ENCODE measurements around the gene TSSK2. TPM values are rescaled to one million over a fixed set of nuclear protein-coding genes. Genes with fewer than 3 reads are reported as not detected.

Gene TSSK2
- total and polyA plus RNA-seq, 2 donors (not counting 3 experiments of a cell fraction or from before 2014, with no cell fraction given): not detected

DNA sequence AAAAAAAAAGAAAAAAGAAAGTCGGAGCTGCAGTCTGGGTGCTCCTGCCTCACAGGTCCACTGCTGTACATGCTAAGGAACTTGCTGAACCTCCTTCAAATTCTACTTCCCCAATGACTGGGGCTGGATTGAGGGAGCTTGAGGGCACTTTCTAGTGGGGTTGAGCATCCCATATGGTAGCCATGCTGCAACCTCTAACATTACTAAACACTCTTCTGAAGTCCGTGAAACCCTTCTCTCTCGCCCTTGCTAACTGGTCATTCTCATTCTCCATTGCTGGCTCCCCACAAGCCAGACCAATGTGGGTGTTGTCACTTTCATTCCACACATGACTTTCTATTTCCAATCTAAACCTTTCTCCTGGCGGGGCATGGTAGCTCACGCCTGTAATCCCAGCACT lies 12.1 kb downstream of the TSSK2 start:
- FAIRE-seq (no peak), DNase-seq (ENCODE audit: low read depth, low spot score) (no peak)
- Histone ChIP-seq H3K9me1 (replicated peaks; ENCODE audit: control insufficient read depth, extremely low read depth, insufficient read depth, low read length) (no peaks in the 10 kb centered on the region), H3K9me3 (replicated peaks; ENCODE audit: control insufficient read depth, insufficient read depth, low read length) (no peaks in the 10 kb centered on the region), H4K20me1 (replicated peaks; ENCODE audit: control insufficient read depth, extremely low read depth, insufficient read depth, low read length) (no peaks in the 10 kb centered on the region), H3K27ac (ENCODE audit: insufficient read depth, low read depth, low read length) (no peak overlapping the region), H3K79me2 (ENCODE audit: control insufficient read depth, insufficient read depth, low read length) (peaks cover 11% of the 10 kb centered on the region), H3K4me2 (ENCODE audit: insufficient read depth, low read length) (no peak overlapping the region), H3K9ac (replicated peaks; ENCODE audit: extremely low read depth, insufficient read depth, low read length) (no peak overlapping the region), H2AFZ (ENCODE audit: low read depth, low read length) (no peak overlapping the region), H3K4me1 (ENCODE audit: control insufficient read depth, extremely low read depth, insufficient read depth, low read length) (peaks cover 7% of the 10 kb centered on the region), H3K27me3 (ENCODE audit: control insufficient read depth in 2 of 2, insufficient read depth in 2 of 2, low read length in 2 of 2) (peaks cover 9 to 13% of the 10 kb centered on the region in 2 experiments), H3K36me3 (ENCODE audit: control insufficient read depth in 2 of 2, extremely low read depth in 1 of 2, insufficient read depth in 2 of 2, low read length in 2 of 2) (peaks cover 11 to 33% of the 10 kb centered on the region in 2 experiments), H3K4me3 (replicated peaks in 1 of 3; ENCODE audit: insufficient read depth in 1 of 3, low read depth in 1 of 3, low read length in 3 of 3) (no peak overlapping the region)
- TF ChIP-seq MYC (IDR thresholded peaks at IDR 0.05; ENCODE audit: low read depth, low read length) (no peak), GATA2 (IDR thresholded peaks at IDR 0.05; ENCODE audit: insufficient read depth, insufficient read length, low read depth, low read length) (no peak), POLR2AphosphoS5 (IDR thresholded peaks at IDR 0.05; ENCODE audit: insufficient read depth, low read depth, low read length) (no peak), EZH2 (IDR thresholded peaks at IDR 0.05; ENCODE audit: borderline replicate concordance, low read depth, low read length, severe bottlenecking) (no peak), POLR2A (IDR thresholded peaks at IDR 0.05; ENCODE audit: low read depth, low read length) (no peak)
- TF ChIP-seq, protein P1, sequence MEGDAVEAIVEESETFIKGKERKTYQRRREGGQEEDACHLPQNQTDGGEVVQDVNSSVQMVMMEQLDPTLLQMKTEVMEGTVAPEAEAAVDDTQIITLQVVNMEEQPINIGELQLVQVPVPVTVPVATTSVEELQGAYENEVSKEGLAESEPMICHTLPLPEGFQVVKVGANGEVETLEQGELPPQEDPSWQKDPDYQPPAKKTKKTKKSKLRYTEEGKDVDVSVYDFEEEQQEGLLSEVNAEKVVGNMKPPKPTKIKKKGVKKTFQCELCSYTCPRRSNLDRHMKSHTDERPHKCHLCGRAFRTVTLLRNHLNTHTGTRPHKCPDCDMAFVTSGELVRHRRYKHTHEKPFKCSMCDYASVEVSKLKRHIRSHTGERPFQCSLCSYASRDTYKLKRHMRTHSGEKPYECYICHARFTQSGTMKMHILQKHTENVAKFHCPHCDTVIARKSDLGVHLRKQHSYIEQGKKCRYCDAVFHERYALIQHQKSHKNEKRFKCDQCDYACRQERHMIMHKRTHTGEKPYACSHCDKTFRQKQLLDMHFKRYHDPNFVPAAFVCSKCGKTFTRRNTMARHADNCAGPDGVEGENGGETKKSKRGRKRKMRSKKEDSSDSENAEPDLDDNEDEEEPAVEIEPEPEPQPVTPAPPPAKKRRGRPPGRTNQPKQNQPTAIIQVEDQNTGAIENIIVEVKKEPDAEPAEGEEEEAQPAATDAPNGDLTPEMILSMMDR (IDR thresholded peaks at IDR 0.05; ENCODE audit: extremely low read depth in 1 of 2, insufficient read depth in 1 of 2, low read depth in 1 of 2, low read length in 2 of 2): no peak
- intact Hi-C loops (cut with micrococcal nuclease) (no loop called here), dilution Hi-C loops (cut with MboI; ENCODE audit: extremely low pct_ligation_motif_present, low sequenced_read_pairs) (no loop called here)
- ChIA-PET CTCF (interaction anchor here (1.6 to 2.0 kb wide), 3 partner anchors 12 to 32 kb away, joined by 4 to 12 read pairs (median 5); partner anchors contain the start of gene TSSK2), POLR2A (no interaction called here)
- BruUV-seq (replicated peaks): no TSS peak
